Esophagus muscularis mucosa (tissue), 3 donors: Measurements from ENCODE around the gene BBS9.
"Not testable (repeated sequence)": the region's sequence is repeated elsewhere in the genome, so short reads cannot be mapped to it uniquely, and the experiment has no call there.

Experiments used
- EP300 ChIP-seq: sonication (generic); formaldehyde crosslinking; IDR thresholded peaks from one replicate; pipeline ENCODE4 v1.6.1; 2017; ENCODE audit warnings: antibody characterized with exemption
- POLR2A ChIP-seq: fragments of 450-650 bp; IDR thresholded peaks from one replicate; pipeline ENCODE4 v1.6.1; 2017; ENCODE audit warnings: antibody characterized with exemption, moderate library complexity, mild to moderate bottlenecking, low read depth
- POLR2AphosphoS5 ChIP-seq, 2 donors: sonication (generic); formaldehyde crosslinking; IDR thresholded peaks; one replicate each; pipeline ENCODE4 v1.6.1; 2017; ENCODE audit warnings: antibody characterized with exemption in 2 of 2

DNA sequence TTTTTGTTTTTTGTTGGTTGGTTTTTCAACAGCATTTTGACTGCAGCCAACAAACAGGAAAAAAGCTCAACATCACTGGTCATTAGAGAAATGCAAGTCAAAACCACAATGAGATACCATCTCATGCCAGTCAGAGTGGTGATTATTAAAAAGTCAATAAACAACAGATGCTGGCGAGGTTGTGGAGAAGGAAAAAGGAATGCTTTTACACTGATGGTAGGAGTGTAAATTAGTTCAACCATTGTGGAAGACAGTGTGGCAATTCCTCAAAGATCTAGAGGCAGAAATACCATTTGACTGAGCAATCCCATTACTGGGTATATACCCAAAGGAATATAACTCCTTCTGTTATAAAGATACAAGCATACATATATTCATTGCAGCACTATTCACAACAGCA lies 355.1 kb downstream of the BBS9 start:
- TF ChIP-seq POLR2AphosphoS5 (IDR thresholded peaks at IDR 0.05); POLR2A; EP300: not testable (repeated sequence)
